Activated gamma-delta T cell (primary cell): Measurements from ENCODE around the gene EN2.
"Not testable (repeated sequence)": the region's sequence is repeated elsewhere in the genome, so short reads cannot be mapped to it uniquely, and the experiment has no call there.

Source experiments
- DNase-seq: peaks from one replicate; lab custom pipeline; 2025; lab: John Stamatoyannopoulos, UW

The EN2 gene

GRCh38 chr7:155425887-155426286 is 32.0 kb upstream of the EN2 start:
- no peak for DNase-seq

DNA sequence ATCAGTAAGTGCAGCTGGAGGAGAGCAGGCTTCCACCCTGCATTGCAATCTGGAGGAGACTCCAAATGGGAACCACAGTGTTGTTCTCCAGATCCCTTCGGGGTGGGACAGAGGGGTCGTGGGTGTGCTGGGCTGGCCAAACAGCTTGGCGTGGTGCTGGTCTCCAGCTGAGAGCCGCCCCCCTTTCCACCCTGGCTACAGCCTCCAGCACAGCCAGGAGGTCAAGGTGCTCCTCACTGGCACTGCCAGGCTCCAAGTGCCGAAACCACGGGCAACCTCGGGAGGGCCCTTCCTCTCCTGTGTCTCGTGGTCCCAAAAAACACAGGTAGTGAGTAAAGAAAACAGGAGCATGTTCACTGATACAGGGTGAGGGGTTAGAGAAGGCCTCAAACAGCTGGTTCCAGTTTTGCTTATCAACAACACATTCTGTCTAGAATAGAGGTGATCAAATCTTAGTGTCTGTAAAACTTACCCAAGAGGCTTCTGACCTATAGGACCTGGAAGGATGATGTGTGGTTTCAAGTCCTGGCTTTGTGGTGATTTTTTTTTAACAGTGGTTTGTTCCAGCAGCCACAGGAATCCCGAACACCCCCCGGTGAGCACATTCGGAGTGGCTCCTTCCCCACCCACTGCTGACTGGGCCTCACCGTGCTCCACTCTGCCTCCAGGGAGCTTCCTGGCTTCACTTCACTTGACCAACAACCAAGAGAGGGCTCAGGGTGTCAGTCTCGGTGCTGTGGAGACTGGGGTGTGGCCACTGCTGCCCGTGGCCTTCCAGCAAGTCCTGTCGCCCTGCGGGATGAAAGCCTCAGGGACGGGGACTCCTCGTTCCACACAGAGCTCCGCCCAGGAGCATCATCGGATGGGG is 31.2 kb upstream of the EN2 start:
- no peak for DNase-seq

- no peak for DNase-seq
These were observed 30.4 kb upstream of the EN2 start for GRCh38 chr7:155427411-155428038.

- no peak for DNase-seq
These were observed 29.6 kb upstream of the EN2 start for GRCh38 chr7:155428171-155428834.

GRCh38 chr7:155429651-155430050 is 28.3 kb upstream of the EN2 start:
- DNase-seq, result no peak

GRCh38 chr7:155430606-155431005 is 27.3 kb upstream of the EN2 start:
- no peak for DNase-seq

GRCh38 chr7:155431231-155431630 is 26.7 kb upstream of the EN2 start:
- DNase-seq, result no peak

DNA sequence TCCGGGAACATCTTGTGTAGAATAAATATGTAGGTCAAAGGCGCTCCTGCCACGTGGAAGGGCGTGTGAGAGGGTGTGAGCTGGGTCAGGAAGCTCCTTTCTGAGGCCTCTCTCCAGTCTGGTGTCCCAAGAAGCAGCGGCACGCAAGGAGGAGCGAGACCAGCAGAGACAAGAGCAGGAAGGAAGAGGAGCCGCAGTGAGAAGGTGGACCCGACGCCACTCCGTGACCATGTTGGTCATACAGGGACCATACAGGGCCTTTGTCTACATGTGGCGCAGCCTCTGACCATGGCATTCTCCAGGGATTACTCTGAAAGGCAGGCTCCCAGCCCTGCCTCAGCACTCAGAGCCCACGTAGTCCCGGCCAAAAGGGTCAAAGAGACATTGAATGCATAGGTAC is 26.2 kb upstream of the EN2 start:
- DNase-seq, result no peak

- DNase-seq, result no peak
These were observed 22.8 kb upstream of the EN2 start for GRCh38 chr7:155435110-155435509.

DNA sequence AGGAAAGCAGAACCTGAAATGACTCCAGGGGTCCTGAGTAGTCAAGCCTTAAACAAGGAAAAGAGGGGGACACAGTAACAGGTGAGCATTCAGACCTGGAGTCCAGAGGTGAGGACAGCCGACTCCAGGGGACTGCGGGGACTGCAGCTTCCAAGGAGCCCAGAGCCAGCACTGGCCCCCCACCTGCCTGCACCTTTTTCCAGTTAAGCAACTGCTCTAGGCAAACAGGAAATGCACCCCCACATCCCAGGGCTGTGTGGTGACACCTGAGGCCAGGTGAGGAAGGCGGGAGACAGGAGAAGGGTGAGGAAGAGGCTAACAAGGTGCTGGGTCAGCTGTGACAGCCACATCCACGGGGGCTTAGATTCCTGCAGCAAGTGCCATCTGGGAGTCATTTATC is 20.1 kb upstream of the EN2 start:
- no peak for DNase-seq

DNA sequence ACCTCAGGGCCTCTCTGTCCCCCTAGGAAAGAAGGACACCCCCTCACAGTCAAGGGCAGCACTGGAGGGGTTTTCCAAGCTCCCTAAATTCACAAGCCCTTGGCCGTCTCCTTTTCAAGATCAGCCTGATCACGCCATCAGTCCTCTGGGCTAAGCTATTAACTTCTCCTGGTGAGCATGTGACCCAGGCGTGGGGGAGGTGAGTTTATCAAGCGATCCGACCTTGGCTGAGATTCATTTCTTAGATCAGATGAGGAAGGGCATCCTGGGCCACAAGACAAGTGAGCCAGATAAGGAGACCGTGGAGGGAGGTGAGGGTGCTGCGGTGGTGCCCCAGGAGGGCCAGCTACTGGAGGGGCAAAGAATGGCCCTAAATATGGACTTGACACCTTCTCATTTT is 19.2 kb upstream of the EN2 start:
- DNase-seq, result no peak

GRCh38 chr7:155439311-155440017 is 18.5 kb upstream of the EN2 start:
- DNase-seq, result no peak

GRCh38 chr7:155440018-155440410 is 17.9 kb upstream of the EN2 start:
- DNase-seq, result no peak

- DNase-seq, result no peak
These were observed 16.1 kb upstream of the EN2 start for GRCh38 chr7:155441856-155442255.

- DNase-seq, result no peak
These were observed 13.2 kb upstream of the EN2 start for GRCh38 chr7:155444746-155445145.

GRCh38 chr7:155445606-155446005 is 12.3 kb upstream of the EN2 start:
- DNase-seq, result not testable (repeated sequence)

DNA sequence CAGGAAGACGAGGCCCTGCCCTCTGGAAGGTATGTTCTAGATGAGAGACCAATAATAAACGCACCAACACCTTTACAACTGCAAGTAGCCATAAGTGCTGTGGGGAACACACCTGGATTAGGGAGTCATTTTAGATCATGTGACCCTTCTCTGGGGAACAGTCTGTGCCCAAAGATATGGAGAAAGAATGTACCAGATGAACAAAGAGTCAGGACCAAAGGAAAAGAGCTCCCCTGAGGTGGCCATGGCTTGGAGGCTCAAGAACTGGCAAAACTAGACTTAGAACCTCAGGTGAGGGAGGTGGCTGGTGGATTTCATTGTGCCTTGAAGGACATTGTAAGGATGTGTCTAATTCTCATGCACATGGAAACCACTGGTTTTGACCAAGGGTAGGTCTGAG is 10.3 kb upstream of the EN2 start:
- no peak for DNase-seq

DNA sequence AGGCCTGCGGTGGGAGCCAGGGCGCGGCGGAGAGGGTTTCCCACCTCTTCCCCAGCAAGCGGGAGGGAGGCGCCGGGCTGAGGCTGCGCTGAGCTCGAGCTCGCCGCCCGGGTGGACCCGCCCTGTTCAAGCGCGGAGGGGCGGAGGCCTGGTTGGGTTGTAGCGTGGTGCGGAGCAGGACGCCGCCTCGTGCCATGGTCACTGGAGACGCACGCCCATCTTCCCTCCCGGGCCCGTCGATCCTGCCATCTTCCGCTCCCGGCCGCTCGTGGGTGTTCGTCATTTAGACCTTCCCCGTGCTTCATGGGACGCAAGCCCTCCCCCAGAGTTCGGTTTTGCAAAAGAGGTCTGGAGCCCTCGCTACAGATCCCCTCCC is 9.3 kb upstream of the EN2 start:
- no peak for DNase-seq

- no peak for DNase-seq
These were observed 8.7 kb upstream of the EN2 start for GRCh38 chr7:155449008-155449868.

DNA sequence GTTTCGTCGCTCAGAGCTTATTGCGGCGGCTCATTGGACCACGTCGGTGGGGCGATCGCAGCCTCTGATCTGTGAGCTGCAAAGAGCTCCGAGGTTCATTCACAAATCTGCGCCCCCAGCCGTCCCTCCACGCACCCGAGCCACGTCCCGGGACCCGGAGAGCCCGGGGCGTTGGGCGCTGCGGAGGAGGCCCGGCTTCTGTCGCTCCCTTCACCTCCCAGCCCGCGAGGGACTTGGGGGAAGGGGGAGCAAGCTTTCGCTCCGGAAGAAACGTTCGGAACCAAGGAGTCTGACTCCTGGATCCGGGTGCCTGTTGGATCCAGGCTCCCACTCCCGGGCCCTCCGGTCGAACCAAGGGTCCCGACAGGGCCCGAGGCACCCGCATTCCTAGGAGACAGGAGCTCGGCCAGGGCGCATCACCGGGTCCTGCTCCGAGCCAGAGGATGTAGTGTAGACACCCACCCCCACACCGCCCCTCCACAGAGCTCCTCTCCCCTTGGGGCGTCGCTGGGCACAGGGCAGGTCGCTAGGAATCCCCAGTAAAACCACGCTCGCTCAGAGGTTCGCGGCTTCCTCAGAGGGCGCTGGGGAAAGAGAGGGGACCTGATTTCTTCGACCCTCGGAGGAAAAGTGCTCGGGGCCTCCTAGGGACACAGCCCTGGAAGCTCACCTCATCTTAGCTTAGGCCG is 7.9 kb upstream of the EN2 start:
- DNase-seq, result no peak

- no peak for DNase-seq
These were observed 7.4 kb upstream of the EN2 start for GRCh38 chr7:155450558-155450969.
